Measurements from ENCODE around the gene CXCR4.
A peak's percentile ranks its signal among the peaks of the same experiment; 100 is the strongest.

Gene CXCR4

DNA sequence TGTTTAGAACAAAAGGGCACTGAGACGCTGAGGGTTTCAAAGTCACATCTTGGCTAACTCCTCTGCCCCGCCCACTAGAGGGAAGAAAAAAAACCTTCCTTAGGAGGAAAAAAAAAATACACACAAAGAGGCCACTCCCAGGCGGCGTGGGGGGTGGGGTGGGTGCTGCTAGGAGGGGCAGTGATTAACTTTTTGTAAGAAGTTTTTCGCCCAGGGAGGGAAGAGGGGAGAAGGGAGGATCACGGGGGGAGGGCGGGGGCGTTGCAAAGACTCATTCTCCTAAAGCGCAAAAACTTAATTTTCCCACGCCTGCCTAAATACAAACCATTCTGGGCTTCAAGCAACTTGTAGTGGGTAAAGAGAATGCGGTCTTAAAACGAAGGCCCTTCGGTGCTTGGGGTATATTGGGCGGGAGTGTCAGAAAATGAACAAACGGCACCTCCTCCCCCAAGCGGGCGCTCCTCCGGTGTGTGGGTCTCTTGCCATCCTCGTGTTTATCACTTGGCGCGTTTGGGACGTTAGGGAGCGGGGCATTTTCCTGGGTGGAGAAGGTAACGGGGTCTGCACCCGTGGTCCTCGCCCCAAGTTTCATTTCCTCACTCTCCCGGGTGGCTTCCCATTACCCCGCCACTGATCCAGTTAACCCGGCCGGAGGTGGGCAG, 1.7 kb downstream of the CXCR4 start:
- Histone ChIP-seq H3K4me2 (ENCODE audit: low read length) (peak overlapping the region; percentile 73), H3K27me3 (ENCODE audit: control insufficient read depth, low read length) (no peaks in the 10 kb centered on the region; the same call in 1 of the 2 replicates)

DNA sequence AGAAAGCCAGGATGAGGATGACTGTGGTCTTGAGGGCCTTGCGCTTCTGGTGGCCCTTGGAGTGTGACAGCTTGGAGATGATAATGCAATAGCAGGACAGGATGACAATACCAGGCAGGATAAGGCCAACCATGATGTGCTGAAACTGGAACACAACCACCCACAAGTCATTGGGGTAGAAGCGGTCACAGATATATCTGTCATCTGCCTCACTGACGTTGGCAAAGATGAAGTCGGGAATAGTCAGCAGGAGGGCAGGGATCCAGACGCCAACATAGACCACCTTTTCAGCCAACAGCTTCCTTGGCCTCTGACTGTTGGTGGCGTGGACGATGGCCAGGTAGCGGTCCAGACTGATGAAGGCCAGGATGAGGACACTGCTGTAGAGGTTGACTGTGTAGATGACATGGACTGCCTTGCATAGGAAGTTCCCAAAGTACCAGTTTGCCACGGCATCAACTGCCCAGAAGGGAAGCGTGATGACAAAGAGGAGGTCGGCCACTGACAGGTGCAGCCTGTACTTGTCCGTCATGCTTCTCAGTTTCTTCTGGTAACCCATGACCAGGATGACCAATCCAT, 2.7 kb downstream of the CXCR4 start:
- peaks cover 61% of the 10 kb centered on the region for H3K36me3 ChIP-seq (ENCODE audit: control insufficient read depth, low read length)
- H3K27me3 ChIP-seq (ENCODE audit: control insufficient read depth, low read length) = no peaks in the 10 kb centered on the region; the same call in 1 of the 2 replicates
- peaks cover 59% of the 10 kb centered on the region for H3K79me2 ChIP-seq (ENCODE audit: control insufficient read depth, low read length)

More for the DNA sequence above, 1.7 kb downstream of the CXCR4 start:
- H3K9me3 ChIP-seq (ENCODE audit: control insufficient read depth, insufficient read depth, low read length) = no peaks in the 10 kb centered on the region
- peaks cover 23% of the 10 kb centered on the region for H4K20me1 ChIP-seq (ENCODE audit: control insufficient read depth, insufficient read depth, low read depth, low read length)
- peak overlapping the region; percentile 91 for H3K27ac ChIP-seq (ENCODE audit: low read depth, low read length)
- H3K9me2 ChIP-seq (replicated peaks; ENCODE audit: control insufficient read depth, low read length) = no peaks in the 10 kb centered on the region
- TF ChIP-seq, protein P1, sequence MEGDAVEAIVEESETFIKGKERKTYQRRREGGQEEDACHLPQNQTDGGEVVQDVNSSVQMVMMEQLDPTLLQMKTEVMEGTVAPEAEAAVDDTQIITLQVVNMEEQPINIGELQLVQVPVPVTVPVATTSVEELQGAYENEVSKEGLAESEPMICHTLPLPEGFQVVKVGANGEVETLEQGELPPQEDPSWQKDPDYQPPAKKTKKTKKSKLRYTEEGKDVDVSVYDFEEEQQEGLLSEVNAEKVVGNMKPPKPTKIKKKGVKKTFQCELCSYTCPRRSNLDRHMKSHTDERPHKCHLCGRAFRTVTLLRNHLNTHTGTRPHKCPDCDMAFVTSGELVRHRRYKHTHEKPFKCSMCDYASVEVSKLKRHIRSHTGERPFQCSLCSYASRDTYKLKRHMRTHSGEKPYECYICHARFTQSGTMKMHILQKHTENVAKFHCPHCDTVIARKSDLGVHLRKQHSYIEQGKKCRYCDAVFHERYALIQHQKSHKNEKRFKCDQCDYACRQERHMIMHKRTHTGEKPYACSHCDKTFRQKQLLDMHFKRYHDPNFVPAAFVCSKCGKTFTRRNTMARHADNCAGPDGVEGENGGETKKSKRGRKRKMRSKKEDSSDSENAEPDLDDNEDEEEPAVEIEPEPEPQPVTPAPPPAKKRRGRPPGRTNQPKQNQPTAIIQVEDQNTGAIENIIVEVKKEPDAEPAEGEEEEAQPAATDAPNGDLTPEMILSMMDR (IDR thresholded peaks at IDR 0.05; ENCODE audit: low read depth, low read length, poor library complexity, severe bottlenecking) = peak; percentile 16
- TF ChIP-seq EZH2phosphoT487 (IDR thresholded peaks at IDR 0.05; ENCODE audit: borderline replicate concordance, low read length) = no peak
- H3F3A ChIP-seq (ENCODE audit: control insufficient read depth, insufficient read depth) = peaks cover 61% of the 10 kb centered on the region
- H3K36me3 ChIP-seq (ENCODE audit: control insufficient read depth, low read length) = peaks cover 61% of the 10 kb centered on the region
- peaks cover 59% of the 10 kb centered on the region for H3K79me2 ChIP-seq (ENCODE audit: control insufficient read depth, low read length)
- H3K4me3 ChIP-seq (ENCODE audit: low read length) = peak overlapping the region; percentile 94
- H3K4me1 ChIP-seq (ENCODE audit: control insufficient read depth, low read length) = peaks cover 70% of the 10 kb centered on the region

DNA sequence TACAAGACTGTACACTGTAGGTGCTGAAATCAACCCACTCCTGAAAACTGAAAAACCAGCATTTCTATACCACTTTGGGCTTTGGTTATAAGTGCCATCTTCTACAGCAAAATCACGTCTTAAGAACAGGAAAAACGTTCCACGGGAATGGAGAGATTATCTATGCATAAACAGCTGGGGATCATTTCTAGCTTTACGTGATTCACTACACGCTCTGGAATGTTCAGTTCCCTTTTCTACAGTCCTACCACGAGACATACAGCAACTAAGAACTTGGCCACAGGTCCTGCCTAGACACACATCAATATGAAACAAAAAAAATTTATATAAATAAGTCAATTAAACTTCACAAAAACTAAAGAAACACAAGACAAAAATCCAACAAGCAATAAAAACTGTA, 3.6 kb downstream of the CXCR4 start:
- TF ChIP-seq EZH2phosphoT487 (IDR thresholded peaks at IDR 0.05; ENCODE audit: borderline replicate concordance, low read length) = no peak
- TF ChIP-seq, protein P1 (IDR thresholded peaks at IDR 0.05; ENCODE audit: low read depth, low read length, poor library complexity, severe bottlenecking) = no peak
- Histone ChIP-seq H3K4me1 (ENCODE audit: control insufficient read depth, low read length) (peaks cover 70% of the 10 kb centered on the region), H3K4me2 (ENCODE audit: low read length) (peak overlapping the region; percentile 73), H3K9me2 (replicated peaks; ENCODE audit: control insufficient read depth, low read length) (no peaks in the 10 kb centered on the region), H3K36me3 (ENCODE audit: control insufficient read depth, low read length) (peaks cover 61% of the 10 kb centered on the region), H4K20me1 (ENCODE audit: control insufficient read depth, insufficient read depth, low read depth, low read length) (peaks cover 23% of the 10 kb centered on the region), H3F3A (ENCODE audit: control insufficient read depth, insufficient read depth) (peaks cover 62% of the 10 kb centered on the region), H3K4me3 (ENCODE audit: low read length) (peak overlapping the region; percentile 94), H3K27ac (ENCODE audit: low read depth, low read length) (peak overlapping the region; percentile 91), H3K9me3 (ENCODE audit: control insufficient read depth, insufficient read depth, low read length) (no peaks in the 10 kb centered on the region), H3K79me2 (ENCODE audit: control insufficient read depth, low read length) (peaks cover 59% of the 10 kb centered on the region), H3K27me3 (ENCODE audit: control insufficient read depth, low read length) (no peaks in the 10 kb centered on the region; the same call in 1 of the 2 replicates)

More for the DNA sequence above, 2.7 kb downstream of the CXCR4 start:
- Histone ChIP-seq H3K9me2 (replicated peaks; ENCODE audit: control insufficient read depth, low read length) (no peaks in the 10 kb centered on the region), H3F3A (ENCODE audit: control insufficient read depth, insufficient read depth) (peaks cover 69% of the 10 kb centered on the region), H3K4me1 (ENCODE audit: control insufficient read depth, low read length) (peaks cover 70% of the 10 kb centered on the region), H3K4me2 (ENCODE audit: low read length) (peak overlapping the region; percentile 73), H4K20me1 (ENCODE audit: control insufficient read depth, insufficient read depth, low read depth, low read length) (peaks cover 23% of the 10 kb centered on the region), H3K27ac (ENCODE audit: low read depth, low read length) (peak overlapping the region; percentile 91), H3K9me3 (ENCODE audit: control insufficient read depth, insufficient read depth, low read length) (no peaks in the 10 kb centered on the region), H3K4me3 (ENCODE audit: low read length) (peak overlapping the region; percentile 94)
- TF ChIP-seq, protein P1 (IDR thresholded peaks at IDR 0.05; ENCODE audit: low read depth, low read length, poor library complexity, severe bottlenecking) = no peak
- TF ChIP-seq EZH2phosphoT487 (IDR thresholded peaks at IDR 0.05; ENCODE audit: borderline replicate concordance, low read length) = no peak

Data from DOHH2 (cell line).